ENCODE results near the gene RNF213.

Gene RNF213

DNA sequence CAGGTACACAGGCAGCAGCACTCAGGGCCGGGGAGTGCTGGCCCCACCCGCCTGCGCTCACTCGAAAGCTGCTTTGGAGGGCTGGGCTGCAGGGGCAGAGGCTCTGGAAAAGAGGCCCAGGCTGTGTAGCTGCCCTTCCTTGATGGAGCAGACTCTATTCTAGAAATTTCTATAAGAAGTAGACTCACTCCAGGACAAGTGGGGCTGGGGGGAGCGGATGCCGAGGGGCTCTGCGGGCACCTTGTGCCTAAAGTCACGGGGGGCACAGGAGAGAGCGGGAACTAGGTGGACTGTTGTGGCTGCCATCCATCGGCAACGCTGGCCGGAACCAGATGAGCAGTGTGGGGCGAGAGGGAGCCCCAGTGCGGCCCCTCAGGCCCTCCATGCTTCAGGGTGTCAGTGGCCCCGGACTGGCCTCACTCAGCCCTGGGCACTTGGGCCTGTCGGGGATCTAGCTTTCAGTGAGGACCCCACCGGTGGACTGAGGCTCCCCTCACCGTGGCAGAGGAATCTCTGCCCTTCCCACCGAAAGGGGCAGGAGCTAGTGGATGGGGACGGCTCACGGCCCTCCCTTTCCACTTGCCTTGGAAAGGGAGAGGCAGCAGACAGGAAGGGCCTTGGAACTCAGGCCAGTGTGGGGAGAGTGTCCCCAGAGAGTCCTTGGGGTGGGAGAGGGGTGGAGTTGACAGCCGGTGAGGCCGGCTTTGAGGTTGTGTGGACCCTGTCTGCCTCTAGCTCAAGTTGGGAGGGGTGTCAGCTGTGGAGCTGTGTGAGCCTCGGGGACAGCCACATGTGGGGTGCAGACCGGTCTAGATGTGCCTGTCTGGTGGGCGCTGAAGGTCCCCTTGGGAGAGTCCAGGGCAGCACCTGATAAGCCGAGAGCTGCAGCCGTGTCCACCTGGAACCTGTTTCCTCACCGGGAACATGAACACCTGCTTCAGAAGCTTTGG, 170.9 kb downstream of the RNF213 start:
- Histone ChIP-seq H3K4me3 (ENCODE audit: low read depth, low read length) (no peak overlapping the region), H3K27me3 (ENCODE audit: control insufficient read depth, insufficient read depth, low read length) (no peaks in the 10 kb centered on the region; the same call in 1 of the 2 replicates), H3K9ac (ENCODE audit: low read length) (no peak overlapping the region), H3K27ac (ENCODE audit: low read depth, low read length) (no peak overlapping the region), H3K36me3 (ENCODE audit: control insufficient read depth, insufficient read depth, low read length) (no peaks in the 10 kb centered on the region), H3K4me1 (ENCODE audit: control insufficient read depth, insufficient read depth, low read length) (peaks cover 4% of the 10 kb centered on the region; the same call in 1 of the 2 replicates), H3K9me3 (ENCODE audit: control insufficient read depth, insufficient read depth, low read depth, low read length) (no peaks in the 10 kb centered on the region)

DNA sequence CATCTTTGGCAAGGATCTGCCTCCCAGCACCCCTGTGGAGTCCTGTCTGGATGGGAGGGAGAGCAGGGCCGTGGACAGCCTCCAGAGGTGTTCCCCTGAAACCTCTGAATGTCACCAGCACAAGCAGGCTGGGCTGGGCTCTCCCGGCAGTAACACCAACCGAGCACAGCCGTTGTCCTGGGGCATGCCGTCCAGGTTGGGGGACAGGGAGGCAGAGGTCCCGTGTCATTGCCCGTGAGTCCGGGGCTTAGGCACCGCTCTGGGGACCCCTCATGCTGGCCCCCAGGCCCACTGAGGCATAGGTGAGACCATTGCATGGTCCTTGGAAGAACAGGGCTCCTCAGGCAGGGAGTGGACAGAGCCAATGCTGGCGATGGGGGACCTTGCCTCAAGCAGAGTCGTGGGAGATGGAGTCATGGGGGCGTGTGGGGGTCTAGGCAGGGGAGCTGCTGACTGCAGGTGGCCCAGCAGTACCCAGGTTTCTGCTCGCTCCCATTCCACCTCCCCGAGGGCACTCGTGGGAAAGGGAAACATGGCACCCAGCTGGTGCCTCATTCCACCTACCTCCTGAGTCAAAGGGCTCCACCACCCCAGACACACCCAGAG, 171.8 kb downstream of the RNF213 start:
- Histone ChIP-seq H3K27me3 (ENCODE audit: control insufficient read depth, insufficient read depth, low read length) (peaks cover 6% of the 10 kb centered on the region; the same call in 1 of the 2 replicates), H3K9me3 (ENCODE audit: control insufficient read depth, insufficient read depth, low read depth, low read length) (no peaks in the 10 kb centered on the region), H3K27ac (ENCODE audit: low read depth, low read length) (no peak overlapping the region), H3K4me3 (ENCODE audit: low read depth, low read length) (no peak overlapping the region), H3K36me3 (ENCODE audit: control insufficient read depth, insufficient read depth, low read length) (no peaks in the 10 kb centered on the region), H3K4me1 (ENCODE audit: control insufficient read depth, insufficient read depth, low read length) (no peaks in the 10 kb centered on the region), H3K9ac (ENCODE audit: low read length) (no peak overlapping the region)

- Histone ChIP-seq H3K4me3 (ENCODE audit: low read depth, low read length) (no peak overlapping the region), H3K27me3 (ENCODE audit: control insufficient read depth, insufficient read depth, low read length) (peaks cover 6% of the 10 kb centered on the region; the same call in 1 of the 2 replicates), H3K36me3 (ENCODE audit: control insufficient read depth, insufficient read depth, low read length) (no peaks in the 10 kb centered on the region), H3K27ac (ENCODE audit: low read depth, low read length) (no peak overlapping the region), H3K9me3 (ENCODE audit: control insufficient read depth, insufficient read depth, low read depth, low read length) (no peaks in the 10 kb centered on the region), H3K4me1 (ENCODE audit: control insufficient read depth, insufficient read depth, low read length) (no peaks in the 10 kb centered on the region), H3K9ac (ENCODE audit: low read length) (no peak overlapping the region)
Measured at GRCh38 chr17:80432961-80433550, 172.4 kb downstream of the RNF213 start.

DNA sequence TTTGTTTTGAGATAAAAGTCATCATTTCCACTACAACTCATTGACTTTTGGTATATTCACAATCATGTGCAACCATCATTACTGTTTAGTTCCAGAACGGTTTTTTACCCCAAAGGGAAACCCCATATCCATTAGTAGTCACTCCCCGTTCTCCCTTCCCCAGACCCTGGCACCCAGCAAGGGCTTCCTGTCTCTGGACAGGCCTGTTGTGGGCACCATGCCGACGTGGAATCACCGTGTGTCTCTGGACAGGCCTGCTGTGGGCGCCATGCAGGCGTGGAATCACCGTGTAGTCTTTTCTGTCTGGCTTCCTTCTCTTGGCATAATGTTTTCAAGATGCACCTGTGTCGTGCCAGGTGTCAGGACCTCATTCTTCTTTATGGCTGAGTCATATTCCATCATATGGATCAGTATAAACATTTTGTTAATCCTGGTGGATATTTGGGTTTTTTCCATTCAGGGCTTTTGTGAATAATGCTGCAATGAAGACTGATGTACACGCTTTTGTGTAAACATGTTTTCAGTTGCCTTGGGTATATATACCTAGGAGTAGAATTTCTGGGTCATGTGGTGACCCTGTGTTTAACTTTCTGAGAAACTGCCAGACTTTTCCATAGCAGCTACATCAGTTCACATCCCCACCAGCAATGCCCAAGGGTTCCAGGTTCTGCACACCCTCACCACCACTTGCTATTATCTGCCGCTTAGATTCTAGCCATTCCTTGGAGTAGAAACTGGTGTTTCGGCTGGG, 173.4 kb downstream of the RNF213 start:
- H3K27me3 ChIP-seq (ENCODE audit: control insufficient read depth, insufficient read depth, low read length), result peaks cover 6% of the 10 kb centered on the region; the same call in 1 of the 2 replicates
- H3K36me3 ChIP-seq (ENCODE audit: control insufficient read depth, insufficient read depth, low read length), result no peaks in the 10 kb centered on the region
- H3K9me3 ChIP-seq (ENCODE audit: control insufficient read depth, insufficient read depth, low read depth, low read length), result no peaks in the 10 kb centered on the region
- no peak overlapping the region for H3K9ac ChIP-seq (ENCODE audit: low read length)
- no peak overlapping the region for H3K27ac ChIP-seq (ENCODE audit: low read depth, low read length)
- H3K4me1 ChIP-seq (ENCODE audit: control insufficient read depth, insufficient read depth, low read length), result no peaks in the 10 kb centered on the region
- H3K4me3 ChIP-seq (ENCODE audit: low read depth, low read length), result no peak overlapping the region

- H3K9ac ChIP-seq (ENCODE audit: low read length), result no peak overlapping the region
- H3K36me3 ChIP-seq (ENCODE audit: control insufficient read depth, insufficient read depth, low read length), result no peaks in the 10 kb centered on the region
- H3K27ac ChIP-seq (ENCODE audit: low read depth, low read length), result no peak overlapping the region
- H3K9me3 ChIP-seq (ENCODE audit: control insufficient read depth, insufficient read depth, low read depth, low read length), result no peaks in the 10 kb centered on the region
- H3K4me3 ChIP-seq (ENCODE audit: low read depth, low read length), result no peak overlapping the region
- peaks cover 20% of the 10 kb centered on the region for H3K27me3 ChIP-seq (ENCODE audit: control insufficient read depth, insufficient read depth, low read length)
- H3K4me1 ChIP-seq (ENCODE audit: control insufficient read depth, insufficient read depth, low read length), result no peaks in the 10 kb centered on the region
Measured at GRCh38 chr17:80437532-80437931, 176.9 kb downstream of the RNF213 start.

DNA sequence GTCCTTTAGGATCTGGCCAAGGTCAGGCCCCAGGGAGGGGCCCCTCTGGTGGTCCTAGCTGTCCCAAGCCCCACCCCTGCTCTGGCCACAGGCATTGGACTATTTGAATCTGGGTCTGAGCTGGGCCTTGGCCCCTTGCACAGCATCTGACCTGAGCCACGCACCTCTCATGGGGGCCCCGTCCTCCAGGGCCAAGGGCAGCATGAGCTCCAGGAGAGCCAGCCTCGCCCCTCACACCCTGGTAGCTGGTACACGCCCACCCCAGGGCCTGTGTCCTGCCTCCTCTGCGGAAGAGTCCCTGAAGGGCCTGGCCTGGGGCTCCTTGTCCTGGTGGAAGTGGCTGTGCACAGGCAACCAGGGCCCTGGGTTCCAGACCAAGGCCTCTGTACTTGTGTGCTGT, 178.2 kb downstream of the RNF213 start:
- H3K4me1 ChIP-seq (ENCODE audit: control insufficient read depth, insufficient read depth, low read length), result 0 out of 2 replicates have a peak, but pooled peaks cover under 1% of the 10 kb centered on the region
- no peak overlapping the region for H3K9ac ChIP-seq (ENCODE audit: low read length)
- no peak overlapping the region for H3K27ac ChIP-seq (ENCODE audit: low read depth, low read length)
- no peak overlapping the region for H3K4me3 ChIP-seq (ENCODE audit: low read depth, low read length)
- H3K36me3 ChIP-seq (ENCODE audit: control insufficient read depth, insufficient read depth, low read length), result no peaks in the 10 kb centered on the region
- H3K27me3 ChIP-seq (ENCODE audit: control insufficient read depth, insufficient read depth, low read length), result peaks cover 32% of the 10 kb centered on the region
- H3K9me3 ChIP-seq (ENCODE audit: control insufficient read depth, insufficient read depth, low read depth, low read length), result no peaks in the 10 kb centered on the region

DNA sequence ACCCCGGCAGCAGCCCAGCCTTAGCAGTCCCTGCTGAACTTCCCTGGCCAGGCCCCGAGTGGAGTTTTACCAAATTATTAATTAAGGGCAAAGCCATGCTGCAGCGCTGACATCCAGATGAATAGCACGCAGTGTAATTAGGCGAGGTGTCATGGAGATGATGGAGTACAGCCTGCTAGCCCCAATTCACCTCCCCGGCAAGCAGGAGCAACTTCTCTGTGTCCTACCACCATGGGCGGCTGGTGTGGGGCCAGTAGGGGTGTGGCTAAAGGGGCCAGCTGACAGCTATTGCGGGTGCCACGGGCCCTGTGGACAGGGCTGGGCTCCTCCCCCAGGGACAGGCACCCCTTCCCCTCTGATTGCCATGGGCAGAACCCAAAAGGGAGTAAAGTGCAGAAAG, 178.8 kb downstream of the RNF213 start:
- Histone ChIP-seq H3K27ac (ENCODE audit: low read depth, low read length) (no peak overlapping the region), H3K4me1 (ENCODE audit: control insufficient read depth, insufficient read depth, low read length) (peaks cover 5% of the 10 kb centered on the region; the same call in 1 of the 2 replicates), H3K9me3 (ENCODE audit: control insufficient read depth, insufficient read depth, low read depth, low read length) (no peaks in the 10 kb centered on the region), H3K9ac (ENCODE audit: low read length) (no peak overlapping the region), H3K27me3 (ENCODE audit: control insufficient read depth, insufficient read depth, low read length) (peaks cover 38% of the 10 kb centered on the region), H3K36me3 (ENCODE audit: control insufficient read depth, insufficient read depth, low read length) (no peaks in the 10 kb centered on the region), H3K4me3 (ENCODE audit: low read depth, low read length) (no peak overlapping the region)

DNA sequence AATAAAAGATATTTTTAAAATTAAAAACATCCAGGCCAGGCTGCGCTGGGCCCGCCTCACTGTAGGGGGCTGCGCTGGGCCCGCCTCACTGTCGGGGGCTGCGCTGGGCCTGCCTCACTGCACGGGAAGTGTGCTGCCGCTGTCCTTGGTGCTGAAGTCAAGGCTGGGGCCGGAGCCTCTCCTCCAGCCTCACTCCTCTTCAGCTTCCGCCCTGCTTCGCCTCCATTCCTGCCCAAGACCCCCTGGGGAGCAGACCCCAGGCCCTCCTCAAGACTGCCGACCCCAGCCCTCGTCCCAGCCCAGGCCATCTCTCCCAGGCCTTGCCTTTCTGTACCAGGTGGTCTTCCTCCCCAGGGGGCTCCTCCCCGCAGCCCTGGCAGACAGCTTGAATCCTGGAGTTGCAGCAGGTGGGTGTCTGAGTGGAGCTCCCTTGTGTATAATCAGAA, 180.5 kb downstream of the RNF213 start:
- no peak overlapping the region for H3K9ac ChIP-seq (ENCODE audit: low read length)
- H3K4me1 ChIP-seq (ENCODE audit: control insufficient read depth, insufficient read depth, low read length), result peaks cover 5% of the 10 kb centered on the region; the same call in 1 of the 2 replicates
- no peaks in the 10 kb centered on the region for H3K9me3 ChIP-seq (ENCODE audit: control insufficient read depth, insufficient read depth, low read depth, low read length)
- no peak overlapping the region for H3K4me3 ChIP-seq (ENCODE audit: low read depth, low read length)
- no peak overlapping the region for H3K27ac ChIP-seq (ENCODE audit: low read depth, low read length)
- H3K36me3 ChIP-seq (ENCODE audit: control insufficient read depth, insufficient read depth, low read length), result no peaks in the 10 kb centered on the region
- peaks cover 53% of the 10 kb centered on the region for H3K27me3 ChIP-seq (ENCODE audit: control insufficient read depth, insufficient read depth, low read length)

DNA sequence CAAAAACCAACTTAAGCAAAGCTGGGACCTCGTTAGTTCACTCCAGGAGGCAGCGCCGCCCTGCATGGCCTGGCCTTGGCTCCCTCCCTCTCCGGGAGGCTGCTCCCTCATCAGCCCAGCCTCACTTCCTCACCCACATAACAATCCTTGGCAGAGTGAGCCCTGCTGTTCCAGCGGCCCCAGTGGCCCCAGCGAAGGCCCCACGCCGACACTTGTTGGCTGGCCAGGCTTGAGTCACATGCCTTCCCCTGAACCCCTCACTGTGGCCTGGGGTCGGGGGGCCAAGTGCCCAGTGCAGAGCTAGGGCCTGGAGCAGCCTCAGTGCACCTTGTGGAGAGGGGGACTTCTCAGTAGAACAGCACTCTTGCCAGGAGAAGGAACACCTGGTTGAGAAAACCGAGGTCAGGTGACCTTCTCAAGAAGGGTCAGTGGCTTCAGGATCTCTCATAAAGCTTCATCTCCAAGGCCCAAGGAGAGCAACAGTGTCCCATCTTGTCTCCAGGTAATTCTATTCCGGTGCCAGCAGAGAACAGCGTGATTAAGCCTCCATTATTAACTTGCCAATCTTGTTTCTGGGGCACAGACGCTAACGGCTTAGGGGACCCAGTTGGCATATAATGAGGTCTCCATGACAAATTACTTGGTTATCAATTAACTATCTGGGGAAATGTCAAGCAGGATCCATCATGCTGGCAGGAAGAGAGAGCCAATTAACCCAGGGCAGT, 181.1 kb downstream of the RNF213 start:
- H3K9ac ChIP-seq (ENCODE audit: low read length), result no peak overlapping the region
- no peaks in the 10 kb centered on the region for H3K36me3 ChIP-seq (ENCODE audit: control insufficient read depth, insufficient read depth, low read length)
- H3K27me3 ChIP-seq (ENCODE audit: control insufficient read depth, insufficient read depth, low read length), result peaks cover 53% of the 10 kb centered on the region
- H3K4me3 ChIP-seq (ENCODE audit: low read depth, low read length), result no peak overlapping the region
- H3K4me1 ChIP-seq (ENCODE audit: control insufficient read depth, insufficient read depth, low read length), result peaks cover 5% of the 10 kb centered on the region; the same call in 1 of the 2 replicates
- H3K9me3 ChIP-seq (ENCODE audit: control insufficient read depth, insufficient read depth, low read depth, low read length), result no peaks in the 10 kb centered on the region
- H3K27ac ChIP-seq (ENCODE audit: low read depth, low read length), result no peak overlapping the region

DNA sequence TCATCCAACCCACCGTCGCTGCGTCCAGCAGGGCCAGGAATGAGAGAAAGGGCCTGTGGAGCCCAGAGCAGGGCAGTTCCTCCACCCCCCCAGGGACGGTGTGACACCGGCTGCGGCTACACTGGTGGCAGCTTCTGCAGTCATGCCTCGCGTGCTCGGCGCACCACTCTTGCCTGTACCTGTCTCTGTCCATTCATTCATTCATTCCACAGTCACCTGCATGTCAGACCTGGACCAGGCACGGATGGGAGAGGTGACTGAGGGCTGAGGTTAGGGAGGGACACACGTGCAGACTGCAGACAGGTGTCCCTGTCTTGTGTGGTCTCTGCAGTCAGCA, 181.6 kb downstream of the RNF213 start:
- H3K4me3 ChIP-seq (ENCODE audit: low read depth, low read length), result no peak overlapping the region
- H3K36me3 ChIP-seq (ENCODE audit: control insufficient read depth, insufficient read depth, low read length), result no peaks in the 10 kb centered on the region
- no peaks in the 10 kb centered on the region for H3K9me3 ChIP-seq (ENCODE audit: control insufficient read depth, insufficient read depth, low read depth, low read length)
- H3K9ac ChIP-seq (ENCODE audit: low read length), result no peak overlapping the region
- peaks cover 5% of the 10 kb centered on the region; the same call in 1 of the 2 replicates for H3K4me1 ChIP-seq (ENCODE audit: control insufficient read depth, insufficient read depth, low read length)
- H3K27ac ChIP-seq (ENCODE audit: low read depth, low read length), result no peak overlapping the region
- H3K27me3 ChIP-seq (ENCODE audit: control insufficient read depth, insufficient read depth, low read length), result peaks cover 53% of the 10 kb centered on the region

Measured in HUES6 (cell line).